A549 (cell line): ENCODE measurements around the gene SEMA3E. TPM values are rescaled to one million over a fixed set of nuclear protein-coding genes. Genes with fewer than 3 reads are reported as not detected.
A peak's percentile ranks its signal among the peaks of the same experiment; 100 is the strongest.

ENCODE experiments used
- ATAC-seq, 2 experiments: fragments of 200-7000 bp in 1 of 2; fragments of >200 bp in 1 of 2; cut with Nextera tagmentation in 1 of 2; cut with Tn5 transposase in 1 of 2; 3 replicates each; pipeline versions ENCODE4 v1.8.0 to v1.9.1; 2018 to 2020; ENCODE audit warnings: mild to moderate bottlenecking in 1 of 2, moderate library complexity in 1 of 2
- CTCF ChIA-PET: fragments of 300-600 bp; sonication (Branson Sonifier 250); formaldehyde crosslinking; extraction: SDS; loops from one replicate; lab custom pipeline; 2021; ENCODE audit warnings: antibody characterized with exemption, inconsistent platforms; lab: Yijun Ruan, JAX
- POLR2A ChIA-PET: fragments of 350-600 bp; formaldehyde crosslinking; extraction: SDS; loops from one replicate; lab custom pipeline; 2021; ENCODE audit warnings: antibody characterized with exemption, inconsistent platforms; lab: Yijun Ruan, JAX
- DNase-seq, 2 experiments: peaks; one replicate each; pipeline versions ENCODE4 v3.0.0 to v3.0.0-alpha.2; 2011 to 2016; ENCODE audit warnings: low read depth in 1 of 2, low spot score in 1 of 2
- FAIRE-seq: peaks from 2 replicates; lab custom pipeline; 2011; peaks lifted over from hg19 to GRCh38; lab: Jason Lieb, UNC
- H3K27ac ChIP-seq, 2 experiments: fragments of >200 bp; sonication (Bioruptor Twin); formaldehyde crosslinking; 3 replicates each; pipeline ENCODE4 v1.5.1; 2016 to 2017
- H3K4me1 ChIP-seq: fragments of >200 bp; sonication (Bioruptor Twin); formaldehyde crosslinking; 3 replicates; pipeline ENCODE4 v1.6.1; 2016
- H3K4me2 ChIP-seq: fragments of >200 bp; sonication (Bioruptor Twin); formaldehyde crosslinking; 3 replicates; pipeline ENCODE4 v1.6.1; 2016
- H3K4me3 ChIP-seq: fragments of >200 bp; sonication (Bioruptor Twin); formaldehyde crosslinking; 3 replicates; pipeline ENCODE4 v1.5.1; 2016
- H3K9me3 ChIP-seq: fragments of >200 bp; sonication (Bioruptor Twin); formaldehyde crosslinking; 3 replicates; pipeline ENCODE4 v1.6.1; 2016
- BCL3 ChIP-seq: fragments of >200 bp; sonication (Bioruptor Twin); formaldehyde crosslinking; IDR thresholded peaks from 3 replicates; pipeline ENCODE4 v1.6.1; 2016
- BHLHE40 ChIP-seq: IDR thresholded peaks from 2 replicates; pipeline ENCODE4 v1.6.1; 2012; ENCODE audit warnings: low read depth, low read length, inconsistent platforms
- CBX2 ChIP-seq: fragments of 200-600 bp; sonication (generic); IDR thresholded peaks from 2 replicates; pipeline ENCODE4 v1.6.1; 2016; ENCODE audit warnings: low read depth, mild to moderate bottlenecking, borderline replicate concordance
- CBX8 ChIP-seq: fragments of 200-600 bp; sonication (generic); IDR thresholded peaks from 2 replicates; pipeline ENCODE4 v1.6.1; 2016
- CEBPB ChIP-seq, 2 experiments: fragments of >200 bp in 1 of 2; sonication (Bioruptor Twin) in 1 of 2; formaldehyde crosslinking in 1 of 2; IDR thresholded peaks; 2 replicates each; pipeline ENCODE4 v1.6.1; 2012 to 2016
- EHF ChIP-seq: fragments of 250-450 bp; sonication (Bioruptor Pico); IDR thresholded peaks from 2 replicates; pipeline ENCODE4 v1.5.0; 2020; ENCODE audit warnings: mild to moderate bottlenecking
- FOSL2 ChIP-seq, 2 experiments: fragments of 450-650 bp in 1 of 2; fragments of >200 bp in 1 of 2; sonication (Bioruptor Twin) in 1 of 2; formaldehyde crosslinking; IDR thresholded peaks; 2 replicates each; pipeline versions ENCODE4 v1.5.0 to v1.6.1; 2016 to 2020; ENCODE audit warnings: mild to moderate bottlenecking in 1 of 2, moderate library complexity in 1 of 2
- GATA3 ChIP-seq: IDR thresholded peaks from 2 replicates; pipeline ENCODE4 v1.6.1; 2012; ENCODE audit warnings: borderline replicate concordance
- HOXA7 ChIP-seq: fragments of 250-450 bp; sonication (Bioruptor Pico); IDR thresholded peaks from 2 replicates; pipeline ENCODE4 v1.5.0; 2020; ENCODE audit warnings: mild to moderate bottlenecking, moderate library complexity
- HOXB13 ChIP-seq: fragments of 250-450 bp; sonication (Bioruptor Pico); IDR thresholded peaks from 2 replicates; pipeline ENCODE4 v1.5.0; 2020; ENCODE audit warnings: low read depth, mild to moderate bottlenecking, moderate library complexity
- JUN ChIP-seq, 2 experiments: fragments of >200 bp; sonication (Bioruptor Twin); formaldehyde crosslinking; IDR thresholded peaks; 2 replicates in 1 of 2; 3 replicates in 1 of 2; pipeline ENCODE4 v1.6.1; 2016 to 2017
- JUNB ChIP-seq: fragments of >200 bp; sonication (Bioruptor Twin); formaldehyde crosslinking; IDR thresholded peaks from 2 replicates; pipeline ENCODE4 v1.6.1; 2016
- KDM5A ChIP-seq: fragments of 200-600 bp; sonication (generic); IDR thresholded peaks from 2 replicates; pipeline ENCODE4 v1.6.1; 2016; ENCODE audit warnings: antibody characterized with exemption, mild to moderate bottlenecking
- MAX ChIP-seq: IDR thresholded peaks from 2 replicates; pipeline ENCODE4 v1.6.1; 2012
- MYC ChIP-seq: IDR thresholded peaks from 2 replicates; pipeline ENCODE4 v1.6.1; 2012; ENCODE audit warnings: mild to moderate bottlenecking, inconsistent platforms, low read length, improper control_type of control experiment, borderline replicate concordance
- PHF8 ChIP-seq: fragments of 200-600 bp; sonication (generic); IDR thresholded peaks from 2 replicates; pipeline ENCODE4 v1.6.1; 2016; ENCODE audit warnings: low read depth, mild to moderate bottlenecking, antibody characterized with exemption, moderate library complexity, borderline replicate concordance
- RNF2 ChIP-seq: fragments of 200-600 bp; sonication (generic); IDR thresholded peaks from 2 replicates; pipeline ENCODE4 v1.6.1; 2016; ENCODE audit warnings: low read depth, mild to moderate bottlenecking, antibody characterized with exemption, moderate library complexity, borderline replicate concordance
- SMC3 ChIP-seq: fragments of >200 bp; sonication (Bioruptor Twin); formaldehyde crosslinking; IDR thresholded peaks from 3 replicates; pipeline ENCODE4 v1.6.1; 2018; ENCODE audit warnings: inconsistent platforms
- SREBF2 ChIP-seq: fragments of 450-650 bp; IDR thresholded peaks from 2 replicates; pipeline ENCODE4 v1.6.1; 2014; ENCODE audit warnings: mild to moderate bottlenecking, moderate library complexity
- TP53 ChIP-seq: fragments of 250-450 bp; sonication (Bioruptor Pico); IDR thresholded peaks from 2 replicates; pipeline ENCODE4 v1.5.0; 2021; ENCODE audit warnings: mild to moderate bottlenecking, moderate library complexity
- ZC3H11A ChIP-seq: fragments of 450-650 bp; IDR thresholded peaks from 2 replicates; pipeline ENCODE4 v1.6.1; 2014; ENCODE audit warnings: antibody characterized with exemption, mild to moderate bottlenecking
- ZFP36 ChIP-seq: fragments of 450-650 bp; IDR thresholded peaks from 2 replicates; pipeline ENCODE4 v1.6.1; 2014; ENCODE audit warnings: borderline replicate concordance; ENCODE audit not compliant: partially characterized antibody
- WGBS: methylation state at CpG from one replicate; pipeline ENCODE4 v1.1.6; 2017; ENCODE audit errors: missing lambda C conversion rate; 5-methylcytosine and 5-hydroxymethylcytosine counted together
- polyA plus RNA-seq, 4 experiments: library from polyadenylated mRNA; depleted of rRNA in 3 of 4; stranded (reverse); fragments of >200 nt; fragmentation: RNase III in 1 of 4; extraction: RNeasy Plus Mini Kit Qiagen cat#74134 plus additional on column Dnase treatment in 1 of 4; gene quantifications; 2 replicates in 3 of 4; 3 replicates in 1 of 4; pipeline ENCODE4 v1.2.3, GENCODE V29; 2011 to 2017
- TF ChIP-seq, protein P1 (sequence below): fragments of 150-350 bp; IDR thresholded peaks from 2 replicates; pipeline ENCODE4 v1.6.1; 2014; ENCODE audit warnings: low read depth, mild to moderate bottlenecking, low read length
- TF ChIP-seq, protein P2 (sequence below): IDR thresholded peaks from 2 replicates; pipeline ENCODE4 v1.6.1; 2012; ENCODE audit warnings: low read depth, borderline replicate concordance

Gene SEMA3E
- polyA plus RNA-seq, 2 of the 4 experiments (the other 2 are of a cell fraction), result 1.4 to 2.3 TPM

- ATAC-seq, result no peak
- Histone ChIP-seq H3K4me3 (no peak overlapping the region), H3K4me1 (peaks cover 30% of the 10 kb centered on the region), H3K9me3 (no peaks in the 10 kb centered on the region), H3K4me2 (no peak overlapping the region), H3K27ac (no peak overlapping the region)
- FAIRE-seq, result no peak
- ChIA-PET POLR2A (no interaction called here), CTCF (interaction anchor here (0.6 kb wide), 1 partner anchor 55 kb away, joined by 3 read pairs; no protein-coding TSS in a partner anchor)
- 88% methylated on average over 4 of the region's 4 CpGs for WGBS
- no peak for DNase-seq
- TF ChIP-seq CBX8, result no peak
- no peak for TF ChIP-seq HOXA7
- TF ChIP-seq ZFP36, result no peak
- TF ChIP-seq, protein P1, sequence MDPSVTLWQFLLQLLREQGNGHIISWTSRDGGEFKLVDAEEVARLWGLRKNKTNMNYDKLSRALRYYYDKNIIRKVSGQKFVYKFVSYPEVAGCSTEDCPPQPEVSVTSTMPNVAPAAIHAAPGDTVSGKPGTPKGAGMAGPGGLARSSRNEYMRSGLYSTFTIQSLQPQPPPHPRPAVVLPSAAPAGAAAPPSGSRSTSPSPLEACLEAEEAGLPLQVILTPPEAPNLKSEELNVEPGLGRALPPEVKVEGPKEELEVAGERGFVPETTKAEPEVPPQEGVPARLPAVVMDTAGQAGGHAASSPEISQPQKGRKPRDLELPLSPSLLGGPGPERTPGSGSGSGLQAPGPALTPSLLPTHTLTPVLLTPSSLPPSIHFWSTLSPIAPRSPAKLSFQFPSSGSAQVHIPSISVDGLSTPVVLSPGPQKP, result no peak
- TF ChIP-seq CEBPB (IDR thresholded peaks at IDR 0.05), result no peak
Measured at GRCh38 chr7:83550100-83550499, 98.8 kb downstream of the SEMA3E start.

GRCh38 chr7:83548250-83548649, 100.7 kb downstream of the SEMA3E start:
- FAIRE-seq (no peak), DNase-seq (no peak), ATAC-seq (peak in 1 of 2 experiments; percentile 10; a peak in 1 of 6 replicates)
- TF ChIP-seq GATA3, result no peak
- TF ChIP-seq BHLHE40, result no peak
- no peak for TF ChIP-seq CEBPB (IDR thresholded peaks at IDR 0.05)
- TF ChIP-seq KDM5A, result no peak
- TF ChIP-seq ZC3H11A, result no peak
- no peak for TF ChIP-seq SMC3
- no peak for TF ChIP-seq MYC
- TF ChIP-seq, protein P2, sequence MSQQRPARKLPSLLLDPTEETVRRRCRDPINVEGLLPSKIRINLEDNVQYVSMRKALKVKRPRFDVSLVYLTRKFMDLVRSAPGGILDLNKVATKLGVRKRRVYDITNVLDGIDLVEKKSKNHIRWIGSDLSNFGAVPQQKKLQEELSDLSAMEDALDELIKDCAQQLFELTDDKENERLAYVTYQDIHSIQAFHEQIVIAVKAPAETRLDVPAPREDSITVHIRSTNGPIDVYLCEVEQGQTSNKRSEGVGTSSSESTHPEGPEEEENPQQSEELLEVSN, result no peak
- no peak for TF ChIP-seq ZFP36
- no peak for TF ChIP-seq JUN (IDR thresholded peaks at IDR 0.05)
- CTCF ChIA-PET, result no interaction called here
- WGBS, result 62% methylated on average over 1 of the region's 1 CpG
- H3K27ac ChIP-seq, result peak overlapping the region; percentile 60 to 80; a peak in 5 of 6 replicates
- no peaks in the 10 kb centered on the region for H3K9me3 ChIP-seq
- peaks cover 30% of the 10 kb centered on the region for H3K4me1 ChIP-seq
- no peak overlapping the region for H3K4me3 ChIP-seq
- peak overlapping the region; percentile 58 for H3K4me2 ChIP-seq
- POLR2A ChIA-PET, result no interaction called here

- no peaks in the 10 kb centered on the region for H3K9me3 ChIP-seq
- peaks cover 33% of the 10 kb centered on the region for H3K4me1 ChIP-seq
- FAIRE-seq (peak; percentile 96), DNase-seq (peak; percentile 7 to 82), ATAC-seq (peak; percentile 69 to 91)
- WGBS, result 10% methylated on average over 2 of the region's 2 CpGs
- ChIA-PET CTCF (no interaction called here), POLR2A (no interaction called here)
- H3K4me3 ChIP-seq, result no peak overlapping the region
- peak overlapping the region; percentile 58 for H3K4me2 ChIP-seq
- TF ChIP-seq CBX2 (no peak), GATA3 (peak; percentile 75), JUNB (0 out of 2 replicates have a peak, but pooled peaks have one; percentile 14), EHF (CRISPR knock-in tag) (no peak), TP53 (no peak), MAX (peak; percentile 53), CEBPB (IDR thresholded peaks at IDR 0.05) (peak in 1 of 2 experiments; percentile 40; a peak in 1 of 4 replicates), PHF8 (no peak), JUN (IDR thresholded peaks at IDR 0.05) (peak in 1 of 2 experiments; percentile 49; a peak in 1 of 5 replicates), SREBF2 (no peak)
- peak overlapping the region; percentile 60 to 80 for H3K27ac ChIP-seq
Measured at GRCh38 chr7:83547526-83547925, 101.4 kb downstream of the SEMA3E start.

DNA sequence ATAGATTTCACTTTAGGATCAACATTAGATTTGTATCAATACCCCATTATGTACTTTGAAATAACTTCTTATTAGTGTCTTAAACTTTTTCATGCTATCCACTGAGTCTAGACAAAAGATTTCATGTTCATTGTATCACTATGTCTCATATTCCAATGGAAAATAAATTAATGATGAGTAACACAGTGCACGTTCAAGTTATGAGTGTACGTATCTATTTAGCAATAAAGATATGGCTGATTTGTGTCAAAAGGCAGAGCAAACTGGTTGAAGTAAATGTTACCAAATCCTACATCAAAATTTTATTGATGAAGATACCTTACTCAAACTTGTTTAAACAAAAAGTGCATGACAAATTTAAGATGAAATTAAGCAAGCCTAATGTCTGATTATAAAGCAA, 102.4 kb downstream of the SEMA3E start:
- peak in 1 of 2 experiments; percentile 53; a peak in 3 of 6 replicates for ATAC-seq
- ChIA-PET CTCF (no interaction called here), POLR2A (no interaction called here)
- DNase-seq, result peak in 1 of 2 experiments; percentile 19
- peak overlapping the region; percentile 58 for H3K4me2 ChIP-seq
- H3K4me3 ChIP-seq, result no peak overlapping the region
- WGBS, result 10% methylated on average over 2 of the region's 2 CpGs
- peak overlapping the region in 1 of 2 experiments; percentile 80; a peak in 3 of 6 replicates for H3K27ac ChIP-seq
- no peaks in the 10 kb centered on the region for H3K9me3 ChIP-seq
- FAIRE-seq, result peak; percentile 18
- peaks cover 39% of the 10 kb centered on the region for H3K4me1 ChIP-seq
- no peak for TF ChIP-seq SMC3
- TF ChIP-seq JUN (IDR thresholded peaks at IDR 0.05), result no peak
- peak; percentile 11 to 72; a peak in 2 of 4 replicates for TF ChIP-seq CEBPB (IDR thresholded peaks at IDR 0.05)
- TF ChIP-seq BHLHE40, result peak; percentile 47; the same call in 1 of the 2 replicates
- no peak for TF ChIP-seq HOXB13 (CRISPR knock-in tag)
- TF ChIP-seq RNF2, result no peak
- TF ChIP-seq BCL3, result no peak
- no peak for TF ChIP-seq FOSL2 (IDR thresholded peaks at IDR 0.05)
- peak; percentile 84 for TF ChIP-seq FOSL2 (CRISPR knock-in tag; IDR thresholded peaks at IDR 0.05)
- no peak for TF ChIP-seq CBX8
- TF ChIP-seq GATA3, result peak; percentile 42; the same call in 1 of the 2 replicates
- no peak for TF ChIP-seq CBX2
